IgD-negative memory B cell (primary cell): ENCODE measurements around the gene AEBP1. TPM values are rescaled to one million over a fixed set of nuclear protein-coding genes. Genes with fewer than 3 reads are reported as not detected.

Experiments
- H3K27ac Mint-ChIP-seq, 3 donors: one replicate each; pipeline ENCODE4 v1.8.0; 2020 to 2022; ENCODE audit warnings: mild to moderate bottlenecking in 3 of 3, mixed read lengths in 3 of 3, moderate library complexity in 1 of 3
- H3K27me3 Mint-ChIP-seq: one replicate; pipeline ENCODE4 v1.8.0; 2021; ENCODE audit warnings: mixed read lengths
- H3K36me3 Mint-ChIP-seq: one replicate; pipeline ENCODE4 v1.8.0; 2020; ENCODE audit warnings: mild to moderate bottlenecking, mixed read lengths
- H3K4me1 Mint-ChIP-seq, 3 donors: one replicate each; pipeline ENCODE4 v1.8.0; 2020 to 2022; ENCODE audit warnings: mixed read lengths in 3 of 3, mild to moderate bottlenecking in 1 of 3
- H3K4me3 Mint-ChIP-seq, 4 donors: one replicate each; pipeline ENCODE4 v1.8.0; 2020 to 2022; ENCODE audit warnings: mild to moderate bottlenecking in 4 of 4, mixed read lengths in 4 of 4, moderate library complexity in 3 of 4
- H3K9me3 Mint-ChIP-seq, 3 donors: one replicate each; pipeline ENCODE4 v1.8.0; 2020 to 2021; ENCODE audit warnings: mixed read lengths in 3 of 3, mild to moderate bottlenecking in 1 of 3
- polyA plus RNA-seq: library from polyadenylated mRNA; unstranded; fragments of 300-500 nt; fragmentation: Illumina TruSeq; gene quantifications from one replicate; pipeline ENCODE4 v1.2.3, GENCODE V29; 2021

AEBP1 gene
- 3.7 TPM for polyA plus RNA-seq

DNA sequence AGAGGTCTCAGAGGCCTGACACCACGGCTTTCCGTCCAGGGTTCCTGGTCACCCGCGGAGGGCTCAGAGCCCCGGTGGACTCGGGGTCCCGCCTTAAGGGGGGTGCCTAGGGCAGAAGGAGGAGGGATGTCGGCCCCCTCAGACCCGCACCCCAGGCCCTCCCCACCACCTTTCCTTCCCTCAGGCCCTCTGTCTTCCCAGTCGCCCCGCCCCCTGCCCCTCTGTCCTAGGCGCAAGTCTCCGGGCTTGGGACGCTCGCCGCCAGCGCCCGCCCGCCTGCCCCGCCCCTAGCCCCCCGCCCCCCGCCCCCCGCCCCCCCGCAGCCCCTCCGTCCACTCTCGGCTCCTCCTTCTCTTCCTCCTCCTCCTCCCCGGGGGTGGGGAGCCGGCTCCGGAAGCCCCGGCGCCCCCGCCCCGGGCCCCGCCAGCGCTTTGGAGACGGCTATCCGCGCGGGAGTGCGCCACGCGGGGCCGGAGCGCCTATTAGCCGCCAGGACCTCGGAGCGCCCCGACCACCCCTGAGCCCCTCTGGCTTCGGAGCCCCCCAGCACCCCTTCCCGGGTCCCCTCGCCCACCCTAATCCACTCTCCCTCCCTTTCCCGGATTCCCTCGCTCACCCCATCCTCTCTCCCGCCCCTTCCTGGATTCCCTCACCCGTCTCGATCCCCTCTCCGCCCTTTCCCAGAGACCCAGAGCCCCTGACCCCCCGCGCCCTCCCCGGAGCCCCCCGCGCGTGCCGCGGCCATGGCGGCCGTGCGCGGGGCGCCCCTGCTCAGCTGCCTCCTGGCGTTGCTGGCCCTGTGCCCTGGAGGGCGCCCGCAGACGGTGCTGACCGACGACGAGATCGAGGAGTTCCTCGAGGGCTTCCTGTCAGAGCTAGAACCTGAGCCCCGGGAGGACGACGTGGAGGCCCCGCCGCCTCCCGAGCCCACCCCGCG lies at the start of gene AEBP1:
AEBP1 (plus strand) TSS at position 423 of the 937 bp plus-strand sequence; CDS start at position 744, 321 bp downstream.
- Mint-ChIP-seq H3K27me3 (peaks cover 12% of the 10 kb centered on the region), H3K9me3 (no peaks in the 10 kb centered on the region), H3K36me3 (peaks cover 1% of the 10 kb centered on the region), H3K4me1 (peaks cover 9 to 18% (median 11%) of the 10 kb centered on the region in 3 donors), H3K27ac (no peak within 1 kb of the TSS), H3K4me3 (peak within 1 kb of the TSS; percentile 70 to 85 (median 79))

DNA sequence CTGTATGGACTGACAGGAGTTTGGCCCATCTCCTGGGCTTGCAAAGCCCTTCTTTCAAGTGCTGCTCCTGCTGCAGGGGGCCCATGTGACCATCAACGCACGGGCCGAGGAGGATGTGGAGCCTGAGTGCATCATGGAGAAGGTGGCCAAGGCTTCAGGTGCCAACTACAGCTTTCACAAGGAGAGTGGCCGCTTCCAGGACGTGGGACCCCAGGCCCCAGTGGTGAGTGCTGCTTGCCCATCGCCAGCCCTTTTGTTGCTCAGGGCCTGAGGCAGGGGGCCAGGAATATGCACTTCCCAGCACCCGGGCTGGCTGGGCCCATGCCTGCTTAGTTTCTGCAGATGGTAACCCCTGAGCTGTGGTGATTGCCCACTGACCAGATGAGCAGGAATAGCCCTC lies 47.5 kb upstream of the AEBP1 start:
- Mint-ChIP-seq H3K36me3 (peaks cover 7% of the 10 kb centered on the region), H3K27ac (peak overlapping the region in 2 of 3 donors; percentile 78 to 89), H3K4me3 (no peak overlapping the region), H3K9me3 (no peaks in the 10 kb centered on the region), H3K4me1 (peaks cover 39 to 61% (median 57%) of the 10 kb centered on the region in 3 donors), H3K27me3 (peaks cover 4% of the 10 kb centered on the region)

DNA sequence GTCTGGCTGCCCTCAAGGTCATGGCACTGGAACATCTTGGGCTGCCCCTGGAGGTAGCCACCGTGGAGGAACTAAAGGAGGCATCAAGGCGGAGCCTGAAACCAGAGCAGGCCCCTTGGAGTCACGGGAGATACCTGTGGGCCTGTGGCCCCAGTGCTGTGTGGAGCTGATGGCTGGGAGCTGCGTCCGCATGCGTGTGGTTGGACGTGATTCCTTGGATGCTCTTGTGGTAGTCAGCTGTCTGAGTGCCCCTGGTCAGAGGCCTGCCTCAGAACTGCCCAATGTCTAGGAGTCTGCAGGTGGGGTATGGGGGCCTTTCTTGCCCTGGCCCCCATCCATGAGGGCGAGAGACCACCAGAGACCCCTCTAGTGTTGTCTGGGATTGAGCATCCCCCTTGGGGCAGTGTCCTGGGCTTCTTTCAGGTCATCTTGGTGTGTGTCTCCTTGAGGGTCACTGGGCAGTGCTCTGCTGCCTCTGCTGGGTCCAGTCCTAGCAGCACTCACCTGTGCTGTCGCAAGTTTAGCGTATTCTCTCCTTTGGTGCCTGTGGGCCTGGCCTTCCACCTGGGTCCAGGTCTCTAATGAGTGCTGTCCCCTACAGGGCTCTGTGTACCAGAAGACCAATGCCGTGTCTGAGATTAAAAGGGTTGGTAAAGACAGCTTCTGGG lies 46.8 kb upstream of the AEBP1 start:
- peaks cover 4% of the 10 kb centered on the region for H3K27me3 Mint-ChIP-seq
- no peaks in the 10 kb centered on the region for H3K9me3 Mint-ChIP-seq
- H3K36me3 Mint-ChIP-seq: peaks cover 7% of the 10 kb centered on the region
- H3K27ac Mint-ChIP-seq: peak overlapping the region; percentile 97 to 99 (median 97)
- peak overlapping the region in 3 of 4 donors; percentile 11 to 93 (median 85) for H3K4me3 Mint-ChIP-seq
- H3K4me1 Mint-ChIP-seq: peaks cover 39 to 58% (median 54%) of the 10 kb centered on the region in 3 donors

DNA sequence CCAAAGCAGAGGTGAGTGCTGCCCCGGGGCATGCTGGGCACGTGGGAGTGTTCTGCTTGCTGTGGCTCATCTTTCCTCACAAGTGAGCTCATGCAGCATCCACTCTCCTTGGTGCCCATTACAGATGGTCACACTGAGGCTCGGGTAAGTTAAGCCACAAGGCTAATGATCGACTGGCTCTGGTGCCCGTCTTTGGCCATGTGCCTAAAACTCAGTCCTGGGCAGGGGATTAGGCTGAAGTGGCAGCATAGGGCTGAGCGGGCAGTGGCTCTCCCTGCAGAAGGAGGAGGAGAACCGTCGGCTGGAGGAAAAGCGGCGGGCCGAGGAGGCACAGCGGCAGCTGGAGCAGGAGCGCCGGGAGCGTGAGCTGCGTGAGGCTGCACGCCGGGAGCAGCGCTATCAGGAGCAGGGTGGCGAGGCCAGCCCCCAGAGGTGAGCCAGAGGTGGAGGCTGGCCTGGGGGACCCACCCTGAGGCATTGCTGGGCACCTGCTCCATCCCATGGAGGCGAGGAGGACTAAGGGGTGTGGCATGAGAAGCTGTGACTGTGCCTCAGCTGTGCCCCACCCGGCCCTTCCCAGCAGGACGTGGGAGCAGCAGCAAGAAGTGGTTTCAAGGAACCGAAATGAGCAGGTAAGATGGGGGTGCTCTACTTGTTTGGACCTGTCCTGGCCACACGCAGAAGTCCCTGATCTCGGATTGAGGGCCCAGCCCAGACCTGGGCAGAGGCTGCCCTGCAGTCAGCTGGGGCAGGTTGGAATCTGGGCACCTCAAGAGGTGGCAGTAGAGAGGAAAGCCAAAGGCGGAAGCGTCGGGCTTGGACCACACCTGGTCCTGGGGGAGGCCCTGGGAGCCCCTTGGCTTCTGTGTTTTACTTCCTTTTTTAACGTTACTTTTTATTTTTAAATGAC lies 46.0 kb upstream of the AEBP1 start:
- Mint-ChIP-seq H3K27ac (peak overlapping the region; percentile 97 to 99 (median 97)), H3K36me3 (peaks cover 7% of the 10 kb centered on the region), H3K4me3 (peak overlapping the region; percentile 75 to 93 (median 82)), H3K4me1 (peaks cover 39 to 52% (median 51%) of the 10 kb centered on the region in 3 donors), H3K9me3 (no peaks in the 10 kb centered on the region), H3K27me3 (peaks cover 4% of the 10 kb centered on the region)

DNA sequence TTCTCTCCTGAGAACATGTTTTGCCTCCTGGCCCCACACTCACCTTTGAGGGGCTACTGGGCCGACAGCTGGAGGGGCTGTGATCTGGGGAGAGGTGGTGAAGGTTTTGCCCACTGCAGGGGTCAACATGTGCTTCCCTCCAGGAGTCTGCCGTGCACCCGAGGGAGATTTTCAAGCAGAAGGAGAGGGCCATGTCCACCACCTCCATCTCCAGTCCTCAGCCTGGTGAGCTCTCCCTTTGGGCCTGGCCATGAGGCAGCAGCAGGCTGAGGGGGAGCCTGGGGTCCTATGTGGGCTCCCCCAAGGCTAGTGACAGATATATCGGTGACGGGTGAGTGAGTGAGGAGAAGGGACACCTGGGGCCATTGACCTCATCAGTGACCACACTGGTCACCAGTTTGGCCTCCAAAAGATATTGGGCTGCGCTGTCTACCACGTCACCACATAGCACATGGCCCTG lies 45.4 kb upstream of the AEBP1 start:
- no peaks in the 10 kb centered on the region for H3K9me3 Mint-ChIP-seq
- peaks cover 4% of the 10 kb centered on the region for H3K27me3 Mint-ChIP-seq
- peaks cover 7% of the 10 kb centered on the region for H3K36me3 Mint-ChIP-seq
- peak overlapping the region; percentile 75 to 93 (median 82) for H3K4me3 Mint-ChIP-seq
- H3K27ac Mint-ChIP-seq: peak overlapping the region; percentile 97 to 99 (median 97)
- peaks cover 39 to 52% (median 51%) of the 10 kb centered on the region in 3 donors for H3K4me1 Mint-ChIP-seq

DNA sequence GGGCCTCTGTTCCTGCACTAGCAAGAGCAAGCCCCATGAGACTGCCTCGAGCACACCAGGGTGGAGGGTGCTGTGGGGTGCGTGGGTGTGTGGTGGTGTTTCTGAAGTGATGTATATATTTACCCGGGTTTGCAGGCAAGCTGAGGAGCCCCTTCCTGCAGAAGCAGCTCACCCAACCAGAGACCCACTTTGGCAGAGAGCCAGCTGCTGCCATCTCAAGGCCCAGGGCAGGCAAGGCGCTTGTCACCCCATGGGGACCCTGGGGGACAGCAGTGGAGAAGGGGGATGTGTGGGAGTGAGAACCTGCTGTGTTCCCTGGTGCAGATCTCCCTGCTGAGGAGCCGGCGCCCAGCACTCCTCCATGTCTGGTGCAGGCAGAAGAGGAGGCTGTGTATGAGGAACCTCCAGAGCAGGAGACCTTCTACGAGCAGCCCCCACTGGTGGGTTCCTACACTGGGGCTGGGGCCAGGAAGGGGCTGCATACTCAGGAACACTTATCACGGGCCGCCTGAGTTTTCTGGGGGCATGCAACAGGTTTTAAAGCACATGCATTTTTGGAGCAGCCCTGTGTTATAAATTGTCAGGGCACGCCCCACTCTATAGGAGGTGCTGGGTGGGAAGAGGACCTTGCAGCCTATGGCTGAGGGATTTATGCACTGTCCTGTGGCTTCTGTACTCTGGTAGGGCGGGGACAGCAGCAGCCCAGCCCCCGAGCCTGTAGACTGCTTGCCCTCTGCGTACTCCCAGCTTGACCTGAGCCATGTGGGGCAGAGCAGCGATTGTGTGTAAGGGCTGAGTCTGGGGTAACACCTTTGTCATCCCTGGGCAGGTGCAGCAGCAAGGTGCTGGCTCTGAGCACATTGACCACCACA lies 44.7 kb upstream of the AEBP1 start:
- peak overlapping the region; percentile 97 to 99 (median 97) for H3K27ac Mint-ChIP-seq
- no peaks in the 10 kb centered on the region for H3K9me3 Mint-ChIP-seq
- H3K4me1 Mint-ChIP-seq: peaks cover 39 to 52% (median 51%) of the 10 kb centered on the region in 3 donors
- peaks cover 4% of the 10 kb centered on the region for H3K27me3 Mint-ChIP-seq
- H3K4me3 Mint-ChIP-seq: peak overlapping the region; percentile 75 to 93 (median 82)
- H3K36me3 Mint-ChIP-seq: peaks cover 7% of the 10 kb centered on the region

DNA sequence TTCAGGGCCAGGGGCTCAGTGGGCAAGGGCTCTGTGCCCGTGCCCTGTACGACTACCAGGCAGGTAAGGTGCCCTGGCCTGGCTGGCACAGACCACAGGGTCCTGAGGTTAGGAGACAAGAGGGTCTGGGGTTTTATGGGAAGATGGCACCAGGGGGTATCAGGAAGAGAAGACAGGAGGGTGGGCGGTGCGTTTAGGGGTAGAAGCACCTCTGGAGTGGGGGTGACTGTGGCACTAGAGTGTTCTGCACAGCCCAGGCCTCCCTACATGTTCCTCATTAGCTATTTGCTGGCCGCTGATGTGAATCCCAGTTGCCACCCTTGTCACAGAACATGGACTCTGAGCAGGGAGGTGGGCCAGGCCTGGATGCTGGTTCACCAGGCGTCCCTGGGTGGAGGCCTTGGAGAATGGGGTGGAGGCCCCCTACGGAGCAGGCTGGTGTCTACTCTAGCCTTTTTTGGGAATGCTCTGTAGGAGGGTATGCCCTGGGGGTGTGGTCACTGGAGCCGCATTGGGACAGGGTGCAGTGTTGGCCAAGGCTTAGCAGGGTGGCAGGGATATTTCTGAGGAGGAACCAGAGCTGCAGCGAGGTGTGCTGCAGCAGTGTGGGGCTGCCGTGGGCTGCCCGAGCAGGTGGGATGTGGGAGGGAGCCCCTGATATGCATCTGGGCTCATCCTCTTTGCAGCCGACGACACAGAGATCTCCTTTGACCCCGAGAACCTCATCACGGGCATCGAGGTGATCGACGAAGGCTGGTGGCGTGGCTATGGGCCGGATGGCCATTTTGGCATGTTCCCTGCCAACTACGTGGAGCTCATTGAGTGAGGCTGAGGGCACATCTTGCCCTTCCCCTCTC lies 43.8 kb upstream of the AEBP1 start:
- H3K9me3 Mint-ChIP-seq: no peaks in the 10 kb centered on the region
- peaks cover 7% of the 10 kb centered on the region for H3K36me3 Mint-ChIP-seq
- peak overlapping the region; percentile 59 to 97 (median 73) for H3K27ac Mint-ChIP-seq
- peak overlapping the region in 1 of 4 donors; percentile 60 for H3K4me3 Mint-ChIP-seq
- H3K27me3 Mint-ChIP-seq: peaks cover 4% of the 10 kb centered on the region
- H3K4me1 Mint-ChIP-seq: peaks cover 34 to 51% (median 51%) of the 10 kb centered on the region in 3 donors

DNA sequence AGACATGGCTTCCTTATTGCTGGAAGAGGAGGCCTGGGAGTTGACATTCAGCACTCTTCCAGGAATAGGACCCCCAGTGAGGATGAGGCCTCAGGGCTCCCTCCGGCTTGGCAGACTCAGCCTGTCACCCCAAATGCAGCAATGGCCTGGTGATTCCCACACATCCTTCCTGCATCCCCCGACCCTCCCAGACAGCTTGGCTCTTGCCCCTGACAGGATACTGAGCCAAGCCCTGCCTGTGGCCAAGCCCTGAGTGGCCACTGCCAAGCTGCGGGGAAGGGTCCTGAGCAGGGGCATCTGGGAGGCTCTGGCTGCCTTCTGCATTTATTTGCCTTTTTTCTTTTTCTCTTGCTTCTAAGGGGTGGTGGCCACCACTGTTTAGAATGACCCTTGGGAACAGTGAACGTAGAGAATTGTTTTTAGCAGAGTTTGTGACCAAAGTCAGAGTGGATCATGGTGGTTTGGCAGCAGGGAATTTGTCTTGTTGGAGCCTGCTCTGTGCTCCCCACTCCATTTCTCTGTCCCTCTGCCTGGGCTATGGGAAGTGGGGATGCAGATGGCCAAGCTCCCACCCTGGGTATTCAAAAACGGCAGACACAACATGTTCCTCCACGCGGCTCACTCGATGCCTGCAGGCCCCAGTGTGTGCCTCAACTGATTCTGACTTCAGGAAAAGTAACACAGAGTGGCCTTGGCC lies 43.0 kb upstream of the AEBP1 start:
- H3K27me3 Mint-ChIP-seq: peaks cover 4% of the 10 kb centered on the region
- peak overlapping the region; percentile 37 to 66 (median 59) for H3K27ac Mint-ChIP-seq
- H3K36me3 Mint-ChIP-seq: peaks cover 7% of the 10 kb centered on the region
- no peaks in the 10 kb centered on the region for H3K9me3 Mint-ChIP-seq
- peaks cover 26 to 52% (median 47%) of the 10 kb centered on the region in 3 donors for H3K4me1 Mint-ChIP-seq
- H3K4me3 Mint-ChIP-seq: no peak overlapping the region

DNA sequence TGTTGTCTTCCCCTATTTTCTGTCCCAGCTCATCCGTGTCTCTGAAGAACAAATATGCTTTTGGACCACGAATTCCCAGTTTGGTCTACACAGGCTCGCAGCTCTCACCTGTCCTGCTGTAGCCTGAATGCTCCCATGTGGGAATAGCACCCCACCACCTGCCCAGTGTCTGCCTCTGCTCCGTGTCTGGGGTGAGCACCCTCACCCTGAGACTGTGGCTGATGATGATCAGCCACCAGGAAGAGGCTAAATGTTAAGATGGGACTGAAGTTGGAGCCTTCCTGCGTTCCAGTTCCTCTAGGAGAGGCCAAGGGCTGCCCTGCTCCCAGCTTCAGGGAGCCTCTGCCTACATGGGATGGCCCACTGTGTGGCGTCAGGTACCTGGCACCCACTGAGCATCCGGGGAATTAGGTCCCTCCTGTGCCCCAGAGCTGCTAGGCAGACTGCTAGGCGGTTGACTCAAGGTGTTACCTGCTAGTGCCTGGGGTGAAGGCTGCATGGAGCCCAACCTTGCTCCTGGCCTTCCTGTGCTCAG lies 42.4 kb upstream of the AEBP1 start:
- Mint-ChIP-seq H3K36me3 (peaks cover 7% of the 10 kb centered on the region), H3K4me1 (peaks cover 26 to 54% (median 47%) of the 10 kb centered on the region in 3 donors), H3K27me3 (peaks cover 4% of the 10 kb centered on the region), H3K27ac (peak overlapping the region; percentile 37 to 66 (median 59)), H3K4me3 (no peak overlapping the region), H3K9me3 (no peaks in the 10 kb centered on the region)

DNA sequence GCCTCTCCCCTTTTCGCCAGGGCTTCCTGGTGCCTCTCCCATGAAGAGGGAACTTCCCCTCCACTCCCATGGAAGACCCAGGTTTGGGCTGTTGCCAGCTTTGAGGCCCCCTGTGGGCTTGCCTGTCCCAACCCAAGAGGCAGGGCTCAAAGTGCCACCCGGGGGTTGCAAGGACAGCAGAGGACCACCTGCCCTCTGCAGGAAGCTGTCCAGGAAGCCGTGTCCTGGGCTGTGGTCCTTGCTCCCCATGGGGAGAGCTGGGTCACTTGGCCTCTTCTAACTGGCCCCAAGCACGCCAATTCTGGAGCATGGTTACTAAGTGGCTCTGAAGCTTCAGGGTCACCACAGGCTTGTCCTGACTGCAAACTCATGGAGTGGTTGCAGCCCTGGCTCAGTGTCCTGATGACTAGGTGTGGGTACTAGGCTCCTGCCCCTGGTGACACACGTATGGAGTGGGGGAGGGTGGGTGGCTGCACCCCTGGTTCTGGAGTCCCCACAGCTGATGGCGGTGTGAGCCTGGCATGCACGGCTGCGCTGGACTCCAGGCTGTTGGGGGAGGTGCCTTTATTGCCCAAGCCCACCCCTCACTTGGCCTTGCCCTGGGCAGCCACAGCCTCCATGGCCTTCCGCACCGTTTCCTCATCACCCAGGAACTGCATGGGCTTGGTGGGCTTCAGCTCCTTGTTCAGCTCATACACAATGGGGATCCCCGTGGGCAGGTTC lies 41.8 kb upstream of the AEBP1 start:
- Mint-ChIP-seq H3K27ac (peak overlapping the region in 2 of 3 donors; percentile 37 to 88), H3K4me1 (peaks cover 30 to 57% (median 47%) of the 10 kb centered on the region in 3 donors), H3K4me3 (no peak overlapping the region), H3K9me3 (no peaks in the 10 kb centered on the region), H3K36me3 (peaks cover 7% of the 10 kb centered on the region), H3K27me3 (peaks cover 4% of the 10 kb centered on the region)

DNA sequence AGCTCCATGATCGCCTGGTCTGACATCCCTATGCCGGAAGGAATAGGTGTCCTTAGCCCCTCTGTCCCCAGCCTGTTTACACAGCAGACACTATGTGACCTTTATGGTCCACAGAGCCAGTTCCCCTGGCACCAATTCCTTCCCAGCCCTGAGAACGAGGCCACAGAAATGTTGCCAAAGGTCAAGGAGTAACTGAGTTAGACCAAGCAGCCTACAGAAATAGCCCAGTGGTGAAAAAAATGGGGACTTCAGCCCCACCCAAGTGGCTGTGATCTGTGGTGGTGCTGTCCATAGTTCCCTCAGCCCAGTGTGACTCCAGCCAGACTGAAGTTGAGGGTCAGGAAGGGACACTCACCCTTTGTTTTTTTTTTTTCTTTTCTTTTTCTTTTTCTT lies 41.2 kb upstream of the AEBP1 start:
- Mint-ChIP-seq H3K9me3 (no peaks in the 10 kb centered on the region), H3K4me1 (peaks cover 26 to 52% (median 45%) of the 10 kb centered on the region in 3 donors), H3K36me3 (peaks cover 3% of the 10 kb centered on the region), H3K27me3 (peaks cover 4% of the 10 kb centered on the region), H3K4me3 (no peak overlapping the region), H3K27ac (peak overlapping the region; percentile 13 to 88 (median 37))
